GM12878 (cell line): Measurements from ENCODE around the gene SPINDOC. TPM values are rescaled to one million over a fixed set of nuclear protein-coding genes. Genes with fewer than 3 reads are reported as not detected.

Experiments used
- ATAC-seq: fragments of 200-7000 bp; cut with Tn5 transposase; 3 replicates; pipeline ENCODE4 v1.9.1; 2020; ENCODE audit warnings: mild to moderate bottlenecking, moderate library complexity
- BruUV-seq: library from RNA; stranded (reverse); fragments of 400-500 nt; replicated peaks from 2 replicates; lab custom pipeline; 2021; lab: Mats Ljungman, UMichigan
- CTCF ChIA-PET: fragments of 300-600 bp; sonication (Branson Sonifier 250); formaldehyde crosslinking; extraction: SDS; loops from one replicate; lab custom pipeline; 2021; ENCODE audit warnings: inconsistent platforms; lab: Yijun Ruan, JAX
- POLR2A ChIA-PET: fragments of 350-600 bp; formaldehyde crosslinking; extraction: SDS; loops from one replicate; lab custom pipeline; 2021; ENCODE audit warnings: inconsistent platforms; lab: Charles Lee
- RAD21 ChIA-PET: fragments of 300-600 bp; sonication (Branson Sonifier 250); formaldehyde crosslinking; loops from one replicate; lab custom pipeline; 2023; ENCODE audit warnings: antibody characterized with exemption; ENCODE audit not compliant: unreplicated experiment; lab: Charles Lee
- SMC1A ChIA-PET: fragments of 300-600 bp; sonication (Branson Sonifier 250); formaldehyde crosslinking; loops from one replicate; lab custom pipeline; 2023; ENCODE audit not compliant: unreplicated experiment, uncharacterized antibody; lab: Charles Lee
- DNase-seq: peaks from one replicate; pipeline ENCODE4 v3.0.0-alpha.2; 2011; ENCODE audit warnings: low read depth, low spot score
- FAIRE-seq: peaks from 3 replicates; lab custom pipeline; 2011; peaks lifted over from hg19 to GRCh38; lab: Jason Lieb, UNC
- H2AFZ ChIP-seq: 2 replicates; pipeline ENCODE4 v1.6.0; 2011; ENCODE audit warnings: low read depth, low read length, control low read depth; ENCODE audit not compliant: control insufficient read depth
- H3K27ac ChIP-seq: 2 replicates; pipeline ENCODE4 v1.5.1; 2011; ENCODE audit warnings: control low read depth; ENCODE audit not compliant: control insufficient read depth, insufficient read depth
- H3K27me3 ChIP-seq, 2 experiments: replicated peaks in 1 of 2; 2 replicates each; pipeline versions ENCODE4 v1.6.0 to v1.6.1; 2011; ENCODE audit warnings: low read length in 1 of 2; ENCODE audit not compliant: control insufficient read depth in 2 of 2, insufficient read depth in 2 of 2
- H3K36me3 ChIP-seq, 2 experiments: 2 replicates each; pipeline ENCODE4 v1.5.1; 2011; ENCODE audit warnings: low read length in 1 of 2; ENCODE audit not compliant: control insufficient read depth in 2 of 2, insufficient read depth in 2 of 2
- H3K4me1 ChIP-seq: 2 replicates; pipeline ENCODE4 v1.6.1; 2011; ENCODE audit warnings: mild to moderate bottlenecking, low read length, moderate library complexity, mixed read lengths; ENCODE audit not compliant: control insufficient read depth, insufficient read depth
- H3K4me2 ChIP-seq: 2 replicates; pipeline ENCODE4 v1.6.0; 2011; ENCODE audit warnings: control low read depth; ENCODE audit not compliant: control insufficient read depth, insufficient read depth
- H3K4me3 ChIP-seq: fragments of 200-600 bp; sonication (generic); 2 replicates; pipeline ENCODE4 v1.5.1; 2016
- H3K79me2 ChIP-seq: 2 replicates; pipeline ENCODE4 v1.6.0; 2011; ENCODE audit warnings: low read length; ENCODE audit not compliant: control insufficient read depth, insufficient read depth
- H3K9ac ChIP-seq: 2 replicates; pipeline ENCODE4 v1.8.0; 2011; ENCODE audit warnings: low read length, control low read depth, mixed read lengths; ENCODE audit not compliant: control insufficient read depth, insufficient read depth
- H3K9me3 ChIP-seq: replicated peaks from 3 replicates; pipeline ENCODE4 v1.5.1; 2011; ENCODE audit warnings: mild to moderate bottlenecking, low read length; ENCODE audit not compliant: control insufficient read depth, insufficient read depth
- H4K20me1 ChIP-seq: 2 replicates; pipeline ENCODE4 v1.6.0; 2011; ENCODE audit not compliant: control insufficient read depth, insufficient read depth
- CBFB ChIP-seq: IDR thresholded peaks from 2 replicates; pipeline ENCODE4 v1.6.1; 2016; ENCODE audit warnings: antibody characterized with exemption, low read depth
- DPF2 ChIP-seq: fragments of 450-650 bp; IDR thresholded peaks from 2 replicates; pipeline ENCODE4 v1.6.1; 2017; ENCODE audit warnings: mild to moderate bottlenecking
- E2F4 ChIP-seq: IDR thresholded peaks from 2 replicates; pipeline ENCODE4 v1.6.1; 2012; ENCODE audit warnings: low read depth, low read length, improper control_type of control experiment
- GATAD2B ChIP-seq: fragments of 450-650 bp; conservative IDR thresholded peaks from 2 replicates; pipeline ENCODE4 v1.6.1; 2017; ENCODE audit warnings: low read depth, mild to moderate bottlenecking, moderate library complexity
- HDGF ChIP-seq: fragments of 450-650 bp; IDR thresholded peaks from 2 replicates; pipeline ENCODE4 v1.6.1; 2016; ENCODE audit warnings: antibody characterized with exemption
- JUND ChIP-seq: IDR thresholded peaks from 2 replicates; pipeline ENCODE4 v1.6.1; 2012; ENCODE audit warnings: low read depth, mild to moderate bottlenecking, low read length, improper control_type of control experiment, moderate library complexity
- MLLT1 ChIP-seq: fragments of 450-650 bp; IDR thresholded peaks from 2 replicates; pipeline ENCODE4 v1.6.1; 2016; ENCODE audit warnings: mild to moderate bottlenecking
- PKNOX1 ChIP-seq: fragments of 450-650 bp; IDR thresholded peaks from 2 replicates; pipeline ENCODE4 v1.6.1; 2016; ENCODE audit warnings: mild to moderate bottlenecking
- SUZ12 ChIP-seq: fragments of 200-600 bp; sonication (generic); IDR thresholded peaks from one replicate; pipeline ENCODE4 v1.6.1; 2018; ENCODE audit warnings: antibody characterized with exemption, mild to moderate bottlenecking; ENCODE audit not compliant: unreplicated experiment
- TBL1XR1 ChIP-seq: IDR thresholded peaks from 2 replicates; pipeline ENCODE4 v1.6.1; 2012; ENCODE audit warnings: low read depth, low read length, improper control_type of control experiment
- ZNF217 ChIP-seq: fragments of 450-650 bp; IDR thresholded peaks from 2 replicates; pipeline ENCODE4 v1.6.1; 2017; ENCODE audit warnings: antibody characterized with exemption, mild to moderate bottlenecking
- WGBS: methylation state at CpG from one replicate; pipeline ENCODE4 v1.1.6; 2016; ENCODE audit warnings: low lambda C conversion rate; ENCODE audit not compliant: insufficient replicate concordance, insufficient coverage; ENCODE audit errors: missing lambda C conversion rate; 5-methylcytosine and 5-hydroxymethylcytosine counted together
- in situ Hi-C: fragments of 300-500 bp; cut with MboI; formaldehyde crosslinking; loops from 9 replicates; pipeline ENCODE4 v1.14.3; 2018; ENCODE audit warnings: mixed read lengths
- intact Hi-C: fragments of 100-400 bp; cut with micrococcal nuclease; formaldehyde crosslinking; loops from one replicate; pipeline ENCODE4 v1.14.2; 2022; ENCODE audit not compliant: unreplicated experiment
- polyA plus RNA-seq, 11 experiments: library from polyadenylated mRNA; depleted of rRNA in 4 of 11; unstranded in 6 of 11; stranded (reverse) in 5 of 11; fragments of >200 nt; fragmentation: Nextera tagmentation in 4 of 11; fragmentation: Illumina TruSeq in 1 of 11; extraction: Ambion mirVana in 4 of 11; extraction: Trizol in 1 of 11; gene quantifications; 1 replicate in 1 of 11; 2 replicates in 10 of 11; pipeline versions ENCODE4 v1.2.1 to v1.2.3, GENCODE V29; 2011 to 2016; ENCODE audit warnings: inconsistent platforms in 2 of 11, missing spikeins in 2 of 11, low read depth in 1 of 11
- total RNA-seq, 4 experiments: library from RNA; depleted of rRNA in 3 of 4; stranded (reverse); fragments of >200 nt in 3 of 4; fragmentation: Illumina TruSeq in 1 of 4; extraction: Trizol in 1 of 4; gene quantifications; 2 replicates each; pipeline versions ENCODE4 v1.2.1 to v1.2.3, GENCODE V29; 2013 to 2021
- TF ChIP-seq, protein P1 (sequence below): fragments of 450-650 bp; formaldehyde crosslinking; IDR thresholded peaks from 2 replicates; pipeline ENCODE4 v1.4.0; 2020; ENCODE audit warnings: mild to moderate bottlenecking, moderate library complexity

Gene SPINDOC
- total and polyA plus RNA-seq, 10 of the 15 experiments (the other 5 are each of a cell fraction or from before 2014, with no cell fraction given) = 0.88 to 38.2 (median 16.9) TPM

- TF ChIP-seq MLLT1 (peak; percentile 56), DPF2 (peak; percentile 48; the same call in 1 of the 2 replicates)
These were observed 25.0 kb downstream of the SPINDOC start (continued) for GRCh38 chr11:63838150-63838677.

GRCh38 chr11:63838678-63839507, 25.6 kb downstream of the SPINDOC start, which contains the start of gene MARK2:
MARK2 (plus strand) TSS chr11:63839110; CDS start chr11:63839507, 397 bp downstream.
- Histone ChIP-seq H3K9me3 (no peaks in the 10 kb centered on the region), H3K27ac (peak within 1 kb of the TSS; percentile 82), H2AFZ (peak within 1 kb of the TSS; percentile 62), H4K20me1 (peaks cover 9% of the 10 kb centered on the region), H3K27me3 (no peaks in the 10 kb centered on the region), H3K4me1 (peaks cover 22% of the 10 kb centered on the region), H3K4me2 (peak within 1 kb of the TSS; percentile 91), H3K4me3 (peak within 1 kb of the TSS; percentile 99), H3K79me2 (peaks cover 49% of the 10 kb centered on the region), H3K9ac (peak within 1 kb of the TSS; percentile 88), H3K36me3 (no peaks in the 10 kb centered on the region; a peak in 1 of 4 replicates)
- POLR2A ChIA-PET = interaction anchor here (0.6 to 2.4 kb wide), 15 partner anchors 12 to 481 kb away, joined by 3 to 8 read pairs (median 3); partner anchors contain the start of genes MACROD1, NAA40, RCOR2 and RTN3
- CTCF ChIA-PET = interaction anchor here (0.6 to 8.5 kb wide), 27 partner anchors 17 to 665 kb away, joined by 3 to 271 read pairs (median 5); partner anchors contain the start of genes NAA40 and RCOR2
- FAIRE-seq (no peak), ATAC-seq (peak; percentile 88), DNase-seq (peak; percentile 77)
- in situ Hi-C loops = loop anchor here (5.0 kb wide), 2 partner anchors 108 to 308 kb away; no protein-coding TSS in a partner anchor
- 1% methylated on average over 56 of the region's 100 CpGs for WGBS
- RAD21 ChIA-PET = interaction anchor here (0.8 to 7.1 kb wide), 24 partner anchors 9 to 309 kb away, joined by 3 to 101 read pairs (median 4); partner anchors contain the start of genes COX8A, NAA40 and ZFTA
- intact Hi-C loops = loop anchor here (5.0 kb wide), 1 partner anchor 72 kb away; the partner anchor contains the start of gene ZFTA
- BruUV-seq = no TSS peak
- SMC1A ChIA-PET = interaction anchor here (0.7 to 18.4 kb wide), 17 partner anchors 11 to 312 kb away, joined by 3 to 234 read pairs (median 12); partner anchors contain the start of genes RCOR2 and ZFTA
- TF ChIP-seq E2F4 (no peak), GATAD2B (peak; percentile 99), TBL1XR1 (no peak), JUND (no peak), ZNF217 (peak; percentile 70; the same call in 1 of the 2 replicates), PKNOX1 (peak; percentile 58), CBFB (no peak), DPF2 (peak; percentile 89), HDGF (peak; percentile 98), SUZ12 (no peak)
- TF ChIP-seq, protein P1, sequence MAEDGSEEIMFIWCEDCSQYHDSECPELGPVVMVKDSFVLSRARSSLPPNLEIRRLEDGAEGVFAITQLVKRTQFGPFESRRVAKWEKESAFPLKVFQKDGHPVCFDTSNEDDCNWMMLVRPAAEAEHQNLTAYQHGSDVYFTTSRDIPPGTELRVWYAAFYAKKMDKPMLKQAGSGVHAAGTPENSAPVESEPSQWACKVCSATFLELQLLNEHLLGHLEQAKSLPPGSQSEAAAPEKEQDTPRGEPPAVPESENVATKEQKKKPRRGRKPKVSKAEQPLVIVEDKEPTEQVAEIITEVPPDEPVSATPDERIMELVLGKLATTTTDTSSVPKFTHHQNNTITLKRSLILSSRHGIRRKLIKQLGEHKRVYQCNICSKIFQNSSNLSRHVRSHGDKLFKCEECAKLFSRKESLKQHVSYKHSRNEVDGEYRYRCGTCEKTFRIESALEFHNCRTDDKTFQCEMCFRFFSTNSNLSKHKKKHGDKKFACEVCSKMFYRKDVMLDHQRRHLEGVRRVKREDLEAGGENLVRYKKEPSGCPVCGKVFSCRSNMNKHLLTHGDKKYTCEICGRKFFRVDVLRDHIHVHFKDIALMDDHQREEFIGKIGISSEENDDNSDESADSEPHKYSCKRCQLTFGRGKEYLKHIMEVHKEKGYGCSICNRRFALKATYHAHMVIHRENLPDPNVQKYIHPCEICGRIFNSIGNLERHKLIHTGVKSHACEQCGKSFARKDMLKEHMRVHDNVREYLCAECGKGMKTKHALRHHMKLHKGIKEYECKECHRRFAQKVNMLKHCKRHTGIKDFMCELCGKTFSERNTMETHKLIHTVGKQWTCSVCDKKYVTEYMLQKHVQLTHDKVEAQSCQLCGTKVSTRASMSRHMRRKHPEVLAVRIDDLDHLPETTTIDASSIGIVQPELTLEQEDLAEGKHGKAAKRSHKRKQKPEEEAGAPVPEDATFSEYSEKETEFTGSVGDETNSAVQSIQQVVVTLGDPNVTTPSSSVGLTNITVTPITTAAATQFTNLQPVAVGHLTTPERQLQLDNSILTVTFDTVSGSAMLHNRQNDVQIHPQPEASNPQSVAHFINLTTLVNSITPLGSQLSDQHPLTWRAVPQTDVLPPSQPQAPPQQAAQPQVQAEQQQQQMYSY (CRISPR knock-in tag) = no peak
